ENCODE data around the gene ZFR2. TPM values are rescaled to one million over a fixed set of nuclear protein-coding genes. Genes with fewer than 3 reads are reported as not detected.

Gene ZFR2
- total RNA-seq, 2 donors from 2014 or later, result not detected

DNA sequence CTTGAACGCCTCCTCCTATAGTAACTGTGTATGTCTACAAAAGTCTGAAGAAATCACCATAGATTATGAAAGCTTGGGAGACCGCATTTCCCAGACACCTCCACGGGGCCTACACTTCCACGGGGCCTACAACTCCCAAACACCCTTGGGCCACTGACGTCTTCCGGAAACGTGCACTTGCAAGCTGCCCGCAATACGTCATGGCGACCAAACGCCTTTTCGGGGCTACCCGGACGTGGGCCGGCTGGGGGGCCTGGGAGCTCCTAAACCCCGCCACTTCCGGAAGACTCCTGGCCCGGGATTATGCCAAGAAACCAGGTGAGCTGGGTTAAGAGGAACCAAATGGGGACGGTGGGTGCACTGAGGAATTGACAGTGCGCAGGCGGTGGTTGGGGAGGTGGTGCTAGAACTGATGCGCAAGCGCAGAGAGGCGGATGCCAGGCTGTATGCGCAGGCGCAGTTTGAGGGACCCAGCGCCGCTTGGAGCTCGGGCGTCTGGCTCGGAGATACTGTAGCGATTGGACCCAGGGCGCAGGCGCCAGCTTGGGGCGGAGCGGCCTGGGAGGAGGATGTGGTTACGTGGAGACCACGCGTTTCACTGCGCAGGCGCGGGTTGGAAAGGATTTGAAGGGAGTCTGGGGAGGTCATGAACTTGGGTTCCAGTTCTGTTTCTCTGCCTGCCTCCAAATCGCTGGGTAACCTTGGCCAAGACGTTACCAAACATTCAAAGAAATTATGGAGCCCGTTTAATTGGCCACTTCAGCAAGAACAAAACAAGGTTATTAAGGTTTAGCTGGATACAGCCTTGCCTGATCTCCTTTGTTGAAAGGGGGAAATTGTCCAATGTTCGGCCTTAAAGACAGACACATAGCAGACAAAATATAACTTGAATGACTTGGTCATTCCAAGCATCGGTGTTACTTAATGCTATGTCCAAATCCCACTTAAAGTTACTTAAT, 106.1 kb downstream of the ZFR2 start, which contains the start of gene MRPL54:
MRPL54 (plus strand) TSS at position 182 of the 959 bp plus-strand sequence; CDS start at position 201, 19 bp downstream.
- peaks cover 7% of the 10 kb centered on the region for H3K4me1 ChIP-seq

GRCh38 chr19:3762130-3762473, 106.7 kb downstream of the ZFR2 start:
- peaks cover 7% of the 10 kb centered on the region for H3K4me1 ChIP-seq
- no peak for DNase-seq

More for the DNA sequence above, 106.1 kb downstream of the ZFR2 start, which contains the start of gene MRPL54:
- Histone ChIP-seq H3K9ac (ENCODE audit: low read depth in 2 of 2, low read length in 2 of 2) (peak within 1 kb of the TSS; percentile 84 to 85), H3K27me3 (no peaks in the 10 kb centered on the region), H3K36me3 (no peaks in the 10 kb centered on the region), H3K27ac (peak within 1 kb of the TSS; percentile 90), H3K4me3 (peak within 1 kb of the TSS; percentile 80), H3K9me3 (no peaks in the 10 kb centered on the region)
- peak; percentile 99 for DNase-seq
- intact Hi-C loops (cut with DNase I), result loop anchor here (10.0 kb wide), 1 partner anchor 52 kb away; no protein-coding TSS in a partner anchor
- TF ChIP-seq, protein P1, sequence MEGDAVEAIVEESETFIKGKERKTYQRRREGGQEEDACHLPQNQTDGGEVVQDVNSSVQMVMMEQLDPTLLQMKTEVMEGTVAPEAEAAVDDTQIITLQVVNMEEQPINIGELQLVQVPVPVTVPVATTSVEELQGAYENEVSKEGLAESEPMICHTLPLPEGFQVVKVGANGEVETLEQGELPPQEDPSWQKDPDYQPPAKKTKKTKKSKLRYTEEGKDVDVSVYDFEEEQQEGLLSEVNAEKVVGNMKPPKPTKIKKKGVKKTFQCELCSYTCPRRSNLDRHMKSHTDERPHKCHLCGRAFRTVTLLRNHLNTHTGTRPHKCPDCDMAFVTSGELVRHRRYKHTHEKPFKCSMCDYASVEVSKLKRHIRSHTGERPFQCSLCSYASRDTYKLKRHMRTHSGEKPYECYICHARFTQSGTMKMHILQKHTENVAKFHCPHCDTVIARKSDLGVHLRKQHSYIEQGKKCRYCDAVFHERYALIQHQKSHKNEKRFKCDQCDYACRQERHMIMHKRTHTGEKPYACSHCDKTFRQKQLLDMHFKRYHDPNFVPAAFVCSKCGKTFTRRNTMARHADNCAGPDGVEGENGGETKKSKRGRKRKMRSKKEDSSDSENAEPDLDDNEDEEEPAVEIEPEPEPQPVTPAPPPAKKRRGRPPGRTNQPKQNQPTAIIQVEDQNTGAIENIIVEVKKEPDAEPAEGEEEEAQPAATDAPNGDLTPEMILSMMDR (IDR thresholded peaks at IDR 0.05), result no peak

DNA sequence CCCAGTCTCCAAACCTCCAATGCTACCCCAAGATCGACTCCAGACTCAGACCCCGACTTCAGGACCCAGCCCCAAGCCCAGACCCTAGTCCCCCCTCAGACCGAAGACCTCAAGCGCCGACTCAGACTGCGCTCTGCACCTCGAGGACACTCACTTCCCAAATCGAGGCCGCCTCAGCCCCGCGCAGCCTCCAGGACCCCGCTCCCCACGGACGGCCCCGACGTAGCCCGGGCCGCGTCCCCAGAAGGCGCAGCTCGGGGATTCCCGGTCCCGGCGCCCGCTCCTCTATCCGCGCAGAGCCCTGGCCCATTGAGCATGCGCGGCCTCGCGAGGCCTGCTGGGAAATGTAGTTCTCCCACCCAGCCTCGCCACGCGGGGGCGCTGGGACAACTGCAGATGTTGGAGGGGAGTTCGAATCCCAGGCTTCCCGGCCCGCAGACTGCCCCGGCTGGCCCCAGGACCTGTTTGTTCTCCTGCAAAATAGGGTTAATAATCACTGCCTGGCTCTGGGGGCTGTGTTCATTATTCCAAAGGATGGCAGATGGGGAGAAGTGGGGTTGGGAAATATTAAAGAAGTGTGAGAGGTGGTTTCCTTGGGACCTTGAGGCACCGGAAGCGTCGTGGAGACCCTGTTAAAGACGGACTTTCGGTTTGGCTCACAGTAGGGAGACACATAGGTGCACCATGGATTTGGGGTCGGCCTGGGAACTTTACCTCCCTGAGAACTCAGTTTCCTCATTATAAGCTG, 107.3 kb downstream of the ZFR2 start, which contains the start of gene APBA3:
APBA3 (minus strand) TSS at position 311 of the 748 bp plus-strand sequence. CDS start 1,428 bp downstream, outside the sequence.
- no peaks in the 10 kb centered on the region for H3K27me3 ChIP-seq
- peaks cover 7% of the 10 kb centered on the region for H3K4me1 ChIP-seq
- intact Hi-C loops (cut with DNase I), result loop anchor here (10.0 kb wide), 1 partner anchor 53 kb away; no protein-coding TSS in a partner anchor
- peak within 1 kb of the TSS; percentile 90 for H3K27ac ChIP-seq
- no peaks in the 10 kb centered on the region for H3K36me3 ChIP-seq
- H3K4me3 ChIP-seq, result peak within 1 kb of the TSS; percentile 80
- no peaks in the 10 kb centered on the region for H3K9me3 ChIP-seq
- TF ChIP-seq, protein P1 (IDR thresholded peaks at IDR 0.05), result peak; percentile 70
- DNase-seq, result peak; percentile 96
- H3K9ac ChIP-seq (ENCODE audit: low read depth in 2 of 2, low read length in 2 of 2), result peak within 1 kb of the TSS; percentile 84 to 85

More at GRCh38 chr19:3762130-3762473, 106.7 kb downstream of the ZFR2 start:
- TF ChIP-seq, protein P1 (IDR thresholded peaks at IDR 0.05), result no peak
- H3K27ac ChIP-seq, result peak overlapping the region; percentile 90
- intact Hi-C loops (cut with DNase I), result loop anchor here (10.0 kb wide), 1 partner anchor 53 kb away; no protein-coding TSS in a partner anchor
- H3K9me3 ChIP-seq, result no peaks in the 10 kb centered on the region
- H3K36me3 ChIP-seq, result no peaks in the 10 kb centered on the region
- H3K9ac ChIP-seq (ENCODE audit: low read depth in 2 of 2, low read length in 2 of 2), result no peak overlapping the region
- H3K4me3 ChIP-seq, result no peak overlapping the region
- H3K27me3 ChIP-seq, result no peaks in the 10 kb centered on the region

GRCh38 chr19:3760871-3761361, 107.9 kb downstream of the ZFR2 start:
- Histone ChIP-seq H3K4me1 (peaks cover 7% of the 10 kb centered on the region), H3K36me3 (no peaks in the 10 kb centered on the region), H3K9ac (ENCODE audit: low read depth in 2 of 2, low read length in 2 of 2) (peak overlapping the region; percentile 84 to 85), H3K27ac (peak overlapping the region; percentile 68), H3K9me3 (no peaks in the 10 kb centered on the region), H3K27me3 (no peaks in the 10 kb centered on the region), H3K4me3 (peak overlapping the region; percentile 80)
- DNase-seq, result peak; percentile 23
- TF ChIP-seq, protein P1 (IDR thresholded peaks at IDR 0.05), result no peak
- intact Hi-C loops (cut with DNase I), result loop anchor here (10.0 kb wide), 1 partner anchor 54 kb away; no protein-coding TSS in a partner anchor
